HG03103 (cell line): ENCODE measurements around the gene CCDC184.
"Not testable (repeated sequence)": the region's sequence is repeated elsewhere in the genome, so short reads cannot be mapped to it uniquely, and the experiment has no call there.

ENCODE experiments used
- ATAC-seq: cut with Tn5 transposase; IDR thresholded peaks from one replicate; pipeline ENCODE4 v1.9.1; 2021; ENCODE audit warnings: low read depth; ENCODE audit not compliant: unreplicated experiment

CCDC184 gene

GRCh38 chr12:48201516-48201915, 18.1 kb downstream of the CCDC184 start:
- no peak for ATAC-seq

GRCh38 chr12:48202766-48203165, 19.3 kb downstream of the CCDC184 start:
- ATAC-seq, result no peak

- ATAC-seq, result no peak
Observed at GRCh38 chr12:48203192-48203591, 19.7 kb downstream of the CCDC184 start, which contains the start of gene OR10AD1. Gene OR10AD1, minus strand, starts transcription at chr12:48203292. Its CDS starts 0 bp downstream, at chr12:48203292.

DNA sequence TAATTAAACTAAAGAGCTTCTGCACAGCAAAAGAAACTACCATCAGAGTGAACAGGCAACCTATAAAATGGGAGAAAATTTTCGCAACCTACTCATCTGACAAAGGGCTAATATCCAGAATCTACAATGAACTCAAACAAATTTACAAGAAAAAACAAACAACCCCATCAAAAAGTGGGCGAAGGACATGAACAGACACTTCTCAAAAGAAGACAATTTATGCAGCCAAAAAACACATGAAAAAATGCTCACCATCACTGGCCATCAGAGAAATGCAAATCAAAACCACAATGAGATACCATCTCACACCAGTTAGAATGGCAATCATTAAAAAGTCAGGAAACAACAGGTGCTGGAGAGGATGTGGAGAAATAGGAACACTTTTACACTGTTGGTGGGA, 26.1 kb downstream of the CCDC184 start:
- not testable (repeated sequence) for ATAC-seq

DNA sequence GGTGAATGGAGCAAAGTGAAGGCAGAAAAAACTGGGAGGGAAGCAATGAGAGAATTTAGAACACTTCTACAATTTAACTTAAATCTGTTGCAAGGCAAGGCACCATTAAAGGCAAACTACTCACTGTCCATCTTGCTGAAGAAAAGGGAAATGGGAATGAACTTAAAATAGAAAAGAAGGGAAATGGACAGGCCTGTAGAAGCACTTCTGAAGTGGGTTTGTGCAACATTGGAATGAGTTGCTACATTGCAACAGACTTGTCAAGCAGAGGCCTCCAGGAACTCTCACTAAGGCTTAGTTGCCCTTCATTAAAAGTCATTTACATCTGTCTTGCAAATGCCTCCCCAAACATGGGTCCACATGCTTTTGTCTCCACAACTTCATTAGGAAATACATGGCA, 33.3 kb downstream of the CCDC184 start:
- ATAC-seq, result no peak

GRCh38 chr12:48219631-48220030, 36.2 kb downstream of the CCDC184 start:
- no peak for ATAC-seq

DNA sequence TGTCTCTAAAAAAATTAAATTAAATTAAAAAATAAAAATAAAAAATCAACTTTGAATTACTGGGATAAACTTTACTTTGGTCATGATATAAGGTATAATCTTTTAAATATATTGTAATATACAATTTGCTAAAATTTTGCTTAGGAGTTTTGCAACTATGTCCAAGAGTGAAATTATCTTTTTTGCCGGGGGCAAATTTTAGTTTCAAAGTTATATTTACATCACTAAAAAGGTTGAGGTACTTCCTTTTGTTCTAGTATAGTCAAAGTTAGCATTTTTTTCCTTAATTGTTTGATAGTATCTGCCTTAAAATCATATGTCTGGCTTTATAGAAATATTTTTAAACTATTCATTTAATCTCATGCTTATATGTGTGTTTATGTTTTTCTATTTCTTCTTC, 37.3 kb downstream of the CCDC184 start:
- no peak for ATAC-seq

GRCh38 chr12:48221645-48222044, 38.2 kb downstream of the CCDC184 start:
- ATAC-seq, result no peak

GRCh38 chr12:48224533-48224932, 41.1 kb downstream of the CCDC184 start:
- not testable (repeated sequence) for ATAC-seq

DNA sequence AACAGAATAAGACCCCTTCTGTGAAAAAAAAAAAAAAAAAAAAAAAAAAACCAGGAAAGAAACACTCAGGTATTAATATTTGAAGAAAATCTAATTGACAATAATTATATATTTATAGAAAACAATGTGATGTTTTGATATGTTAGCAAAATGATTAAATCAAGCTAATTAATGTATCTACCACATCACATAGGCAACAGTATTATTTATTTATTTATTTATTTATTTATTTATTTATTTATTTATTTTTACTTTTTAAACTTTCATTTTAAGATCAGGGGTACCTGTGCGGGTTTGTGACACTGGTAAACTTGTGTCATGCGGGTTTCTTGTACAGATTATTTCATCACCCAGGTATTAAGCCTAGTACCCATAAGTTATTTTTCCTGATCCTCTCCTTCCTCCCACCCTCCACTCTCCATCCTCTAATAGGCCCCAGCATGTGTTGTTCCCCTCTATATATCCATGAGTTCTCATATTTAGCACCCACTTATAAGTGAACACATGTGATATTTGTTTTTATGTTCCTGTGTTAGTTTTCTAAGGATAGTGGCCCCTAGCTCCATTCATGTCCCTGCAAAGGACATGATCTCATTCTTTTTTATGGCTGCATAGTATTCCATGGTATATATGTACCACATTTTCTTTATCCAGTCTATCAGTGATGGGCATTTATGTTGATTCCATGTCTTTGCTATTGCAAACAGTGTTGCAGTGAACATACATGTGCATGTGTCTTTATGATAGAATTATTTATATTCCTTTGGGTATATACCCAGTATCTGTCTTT, 47.9 kb downstream of the CCDC184 start:
- not testable (repeated sequence) for ATAC-seq
